GM19467 (cell line): ENCODE data around the gene IFT52.
"Not testable (repeated sequence)": the region's sequence is repeated elsewhere in the genome, so short reads cannot be mapped to it uniquely, and the experiment has no call there.

ENCODE experiments used
- ATAC-seq: cut with Tn5 transposase; IDR thresholded peaks from one replicate; pipeline ENCODE4 v1.9.1; 2021; ENCODE audit warnings: mild to moderate bottlenecking, moderate library complexity; ENCODE audit not compliant: unreplicated experiment

IFT52 gene

DNA sequence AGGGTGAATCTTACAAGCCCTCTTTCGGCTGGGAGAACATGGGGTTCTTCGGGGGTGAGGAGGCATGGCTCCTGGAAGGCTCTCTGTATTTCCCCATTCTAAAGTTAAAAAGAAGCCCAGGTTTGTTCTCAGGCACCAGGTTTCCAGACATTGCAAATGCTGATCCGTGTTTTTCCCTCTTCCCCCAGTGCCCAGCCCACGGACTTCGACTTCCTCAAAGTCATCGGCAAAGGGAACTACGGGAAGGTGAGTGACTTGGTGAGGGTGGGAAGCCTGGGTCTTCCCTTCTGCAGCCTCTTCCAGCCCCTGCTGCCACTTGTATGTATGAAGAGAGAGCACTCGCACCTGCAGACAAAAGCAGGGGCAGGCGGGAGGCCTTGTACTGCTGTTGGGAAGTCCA, 23.3 kb upstream of the IFT52 start:
- ATAC-seq = no peak

- no peak for ATAC-seq
Observed at GRCh38 chr20:43568706-43569105, 22.0 kb upstream of the IFT52 start.

DNA sequence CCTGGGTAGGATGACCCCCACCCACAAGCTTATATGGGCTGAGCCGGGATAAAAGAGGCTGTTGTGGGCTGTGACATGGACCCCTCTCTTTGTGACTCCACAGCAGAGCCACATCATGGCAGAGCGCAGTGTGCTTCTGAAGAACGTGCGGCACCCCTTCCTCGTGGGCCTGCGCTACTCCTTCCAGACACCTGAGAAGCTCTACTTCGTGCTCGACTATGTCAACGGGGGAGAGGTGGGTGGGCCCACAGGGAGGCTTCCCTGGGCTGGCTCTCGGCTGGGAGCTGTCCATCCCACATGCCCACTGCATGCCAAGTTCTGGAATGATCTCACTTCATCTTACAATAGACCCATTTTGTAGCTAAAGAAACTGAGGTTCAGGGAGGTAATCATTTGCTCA, 21.5 kb upstream of the IFT52 start:
- ATAC-seq = no peak

DNA sequence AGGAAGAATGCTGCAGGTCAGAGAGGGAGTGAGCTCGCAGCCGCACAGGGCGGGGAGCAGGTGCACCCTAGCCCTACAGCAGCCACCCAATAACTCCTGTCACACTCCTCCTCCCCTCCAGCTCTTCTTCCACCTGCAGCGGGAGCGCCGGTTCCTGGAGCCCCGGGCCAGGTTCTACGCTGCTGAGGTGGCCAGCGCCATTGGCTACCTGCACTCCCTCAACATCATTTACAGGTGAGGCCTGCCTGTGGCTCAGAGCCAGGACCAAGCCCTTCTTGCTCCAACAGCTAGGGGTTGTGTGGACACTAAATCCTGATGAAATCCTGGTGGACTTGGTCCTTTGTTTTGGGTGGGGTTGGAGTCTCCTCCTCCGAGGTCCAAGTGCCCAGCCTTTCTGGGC, 20.2 kb upstream of the IFT52 start:
- no peak for ATAC-seq

GRCh38 chr20:43571310-43571709, 19.4 kb upstream of the IFT52 start:
- no peak for ATAC-seq

DNA sequence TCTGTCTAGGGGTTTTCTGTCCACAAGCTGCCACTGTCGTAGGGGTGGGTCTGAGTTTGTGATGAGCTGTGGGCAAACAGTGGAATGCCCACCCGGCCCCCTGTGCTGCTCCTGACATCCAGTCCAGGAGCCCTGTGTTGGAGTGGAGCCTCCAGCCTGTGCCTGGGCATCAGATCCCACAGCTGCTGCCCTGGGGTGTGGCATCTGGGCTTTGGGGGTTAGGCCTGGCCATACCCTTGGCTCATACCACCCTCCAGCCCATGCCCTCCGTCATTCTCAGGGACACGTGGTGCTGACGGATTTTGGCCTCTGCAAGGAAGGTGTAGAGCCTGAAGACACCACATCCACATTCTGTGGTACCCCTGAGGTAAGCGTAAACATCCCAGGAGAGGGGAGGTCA, 19.0 kb upstream of the IFT52 start:
- no peak for ATAC-seq

DNA sequence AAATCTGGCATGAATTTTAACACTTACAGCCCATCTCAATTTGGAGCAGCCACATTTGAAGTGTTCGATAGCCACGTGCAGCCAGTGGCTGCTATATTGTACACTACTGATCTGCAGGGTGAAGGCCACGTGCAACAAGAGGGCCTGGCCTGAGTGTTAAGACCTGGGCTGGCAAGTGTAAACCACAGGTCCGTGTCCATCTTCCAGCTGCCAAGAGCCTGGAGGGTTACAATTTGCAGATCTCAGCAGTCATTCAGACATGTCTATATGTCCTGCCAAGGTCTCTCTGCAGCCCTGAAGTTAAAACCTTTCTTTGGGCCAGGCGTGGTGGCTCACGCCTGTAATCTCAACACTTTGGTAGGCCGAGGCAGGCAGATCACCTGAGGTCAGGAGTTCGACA, 17.8 kb upstream of the IFT52 start:
- no peak for ATAC-seq

GRCh38 chr20:43576108-43576507, 14.6 kb upstream of the IFT52 start:
- no peak for ATAC-seq

GRCh38 chr20:43579861-43580793, 10.6 kb upstream of the IFT52 start:
- ATAC-seq = no peak

GRCh38 chr20:43583133-43583864, 7.4 kb upstream of the IFT52 start:
- no peak for ATAC-seq

DNA sequence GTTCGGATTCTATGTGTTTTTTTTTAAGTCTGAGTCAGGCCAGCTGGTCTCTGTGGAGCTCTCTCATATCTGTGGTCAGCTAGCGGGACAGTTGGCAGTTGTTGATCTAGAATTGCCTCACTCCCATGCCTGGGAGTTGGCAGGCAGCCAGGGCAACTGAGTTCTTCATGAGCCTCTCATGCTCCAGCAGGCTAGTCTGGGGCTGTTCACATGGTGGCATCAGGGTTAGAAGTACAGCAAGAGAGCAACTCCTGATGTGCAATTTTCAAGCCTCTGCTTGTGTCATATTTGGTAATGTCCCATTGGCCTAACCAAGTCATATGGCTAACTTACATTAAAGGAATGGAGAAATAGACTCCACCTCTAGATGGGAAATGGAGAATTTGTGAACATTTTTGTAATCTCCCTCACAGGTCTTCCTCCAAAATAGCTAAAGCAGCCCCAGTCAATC, 6.7 kb upstream of the IFT52 start:
- no peak for ATAC-seq

DNA sequence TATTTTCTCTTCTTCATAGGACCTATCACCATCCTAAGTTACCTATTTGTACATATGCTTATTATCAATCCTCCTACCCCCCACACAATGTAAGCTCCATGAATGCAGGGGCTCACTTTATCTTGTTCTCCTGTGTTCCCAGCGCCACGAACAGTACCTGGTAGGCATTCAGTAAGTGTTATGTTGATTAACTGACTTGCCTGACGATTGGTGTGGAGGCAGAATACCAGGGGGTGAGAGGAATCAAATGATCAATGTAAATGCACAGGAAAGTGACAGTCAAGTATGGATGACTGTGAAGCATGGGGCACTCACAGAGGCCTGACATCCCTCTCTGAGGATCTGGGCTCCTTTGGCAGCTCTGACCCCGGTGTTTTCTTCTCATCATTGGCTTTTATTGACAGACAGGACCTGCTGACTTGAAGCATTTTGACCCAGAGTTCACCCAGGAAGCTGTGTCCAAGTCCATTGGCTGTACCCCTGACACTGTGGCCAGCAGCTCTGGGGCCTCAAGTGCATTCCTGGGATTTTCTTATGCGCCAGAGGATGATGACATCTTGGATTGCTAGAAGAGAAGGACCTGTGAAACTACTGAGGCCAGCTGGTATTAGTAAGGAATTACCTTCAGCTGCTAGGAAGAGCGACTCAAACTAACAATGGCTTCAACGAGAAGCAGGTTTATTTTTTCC, 6.1 kb upstream of the IFT52 start:
- no peak for ATAC-seq

GRCh38 chr20:43586641-43587040, 4.1 kb upstream of the IFT52 start:
- ATAC-seq = no peak

- not testable (repeated sequence) for ATAC-seq
Observed at GRCh38 chr20:43588526-43588925, 2.2 kb upstream of the IFT52 start.

DNA sequence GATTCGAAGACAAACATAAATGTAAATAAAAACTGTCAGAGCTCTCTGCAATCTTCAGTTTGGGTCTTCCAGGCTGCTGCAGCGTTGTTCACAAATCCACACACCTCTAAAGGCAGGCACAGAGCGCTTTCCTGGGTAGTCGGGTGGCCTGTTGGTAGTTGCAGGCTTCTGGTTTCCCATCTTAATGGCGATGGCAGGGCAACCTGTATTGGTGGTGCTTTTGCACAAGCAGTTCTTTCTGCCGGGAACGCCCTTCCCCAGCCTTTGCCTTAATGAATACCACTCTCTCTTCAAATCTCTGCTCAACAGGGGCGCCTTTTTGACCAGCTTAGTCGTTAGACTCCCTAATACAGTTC, 723 bp upstream of the IFT52 start:
- ATAC-seq = no peak

GRCh38 chr20:43601960-43602359, 11.2 kb downstream of the IFT52 start:
- ATAC-seq = not testable (repeated sequence)

GRCh38 chr20:43603124-43603523, 12.4 kb downstream of the IFT52 start:
- no peak for ATAC-seq

GRCh38 chr20:43605715-43606114, 15.0 kb downstream of the IFT52 start:
- no peak for ATAC-seq

GRCh38 chr20:43607278-43607677, 16.5 kb downstream of the IFT52 start:
- not testable (repeated sequence) for ATAC-seq

- ATAC-seq = no peak
Observed at GRCh38 chr20:43631598-43631997, 40.9 kb downstream of the IFT52 start.

- no peak for ATAC-seq
Observed at GRCh38 chr20:43636429-43636828, 45.7 kb downstream of the IFT52 start.

DNA sequence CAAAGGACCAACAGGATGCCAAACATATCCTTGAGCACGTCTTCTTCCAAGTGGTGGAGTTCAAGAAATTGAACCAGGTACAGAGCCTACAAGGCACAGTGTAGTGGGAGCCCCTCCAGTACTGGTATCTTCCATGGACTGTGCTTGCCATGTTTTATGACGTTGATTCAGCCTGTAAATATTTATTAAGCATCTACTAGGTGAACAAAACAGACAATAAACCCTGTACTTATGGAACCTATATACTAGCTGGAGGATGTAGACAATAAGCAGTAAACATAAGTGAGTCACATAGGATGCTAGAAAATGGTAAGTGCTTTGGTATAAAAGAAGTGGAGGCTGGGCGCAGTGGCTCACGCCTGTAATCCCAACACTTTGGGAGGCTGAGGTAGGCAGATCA, 51.8 kb downstream of the IFT52 start:
- ATAC-seq = no peak
